GM21381 (cell line): ENCODE measurements around the gene PCDH10.

ENCODE experiments used
- ATAC-seq: cut with Tn5 transposase; IDR thresholded peaks from one replicate; pipeline ENCODE4 v1.9.1; 2021; ENCODE audit warnings: mild to moderate bottlenecking, moderate library complexity; ENCODE audit not compliant: unreplicated experiment

The PCDH10 gene

GRCh38 chr4:133149364-133149695, 236 bp downstream of the PCDH10 start:
- ATAC-seq: no peak

GRCh38 chr4:133149932-133150471, 908 bp downstream of the PCDH10 start:
- ATAC-seq: no peak

GRCh38 chr4:133150486-133151340, 1.6 kb downstream of the PCDH10 start:
- ATAC-seq: no peak

GRCh38 chr4:133151341-133151690, 2.2 kb downstream of the PCDH10 start:
- no peak for ATAC-seq

- ATAC-seq: no peak
These were observed 2.7 kb downstream of the PCDH10 start for GRCh38 chr4:133151691-133152329.

- ATAC-seq: no peak
These were observed 3.3 kb downstream of the PCDH10 start for GRCh38 chr4:133152330-133152821.

- ATAC-seq: no peak
These were observed 3.9 kb downstream of the PCDH10 start for GRCh38 chr4:133152831-133153481.

GRCh38 chr4:133154725-133155124, 5.6 kb downstream of the PCDH10 start:
- ATAC-seq: no peak

- ATAC-seq: no peak
These were observed 7.0 kb downstream of the PCDH10 start for GRCh38 chr4:133156096-133156495.

- ATAC-seq: no peak
These were observed 7.5 kb downstream of the PCDH10 start for GRCh38 chr4:133156556-133156955.

GRCh38 chr4:133157460-133158160, 8.5 kb downstream of the PCDH10 start:
- no peak for ATAC-seq

- ATAC-seq: no peak
These were observed 11.8 kb downstream of the PCDH10 start for GRCh38 chr4:133160853-133161252.

- ATAC-seq: no peak
These were observed 12.6 kb downstream of the PCDH10 start for GRCh38 chr4:133161570-133162295.

- ATAC-seq: no peak
These were observed 13.8 kb downstream of the PCDH10 start for GRCh38 chr4:133162941-133163340.

- no peak for ATAC-seq
These were observed 29.9 kb downstream of the PCDH10 start for GRCh38 chr4:133178956-133179355.

GRCh38 chr4:133186210-133186609, 37.1 kb downstream of the PCDH10 start:
- no peak for ATAC-seq

GRCh38 chr4:133186845-133187244, 37.8 kb downstream of the PCDH10 start:
- no peak for ATAC-seq

- no peak for ATAC-seq
These were observed 39.5 kb downstream of the PCDH10 start for GRCh38 chr4:133188433-133189146.

GRCh38 chr4:133189147-133189517, 40.0 kb downstream of the PCDH10 start:
- no peak for ATAC-seq

GRCh38 chr4:133190098-133190497, 41.0 kb downstream of the PCDH10 start:
- ATAC-seq: no peak
